HG02840 (cell line): ENCODE measurements around the gene MAST3.

Experiments used
- ATAC-seq: cut with Tn5 transposase; IDR thresholded peaks from one replicate; pipeline ENCODE4 v1.9.1; 2021; ENCODE audit warnings: mild to moderate bottlenecking, moderate library complexity, moderate number of reproducible peaks; ENCODE audit not compliant: unreplicated experiment, low FRiP score

Gene MAST3

GRCh38 chr19:18131841-18132596 is 34.4 kb downstream of the MAST3 start:
- no peak for ATAC-seq

DNA sequence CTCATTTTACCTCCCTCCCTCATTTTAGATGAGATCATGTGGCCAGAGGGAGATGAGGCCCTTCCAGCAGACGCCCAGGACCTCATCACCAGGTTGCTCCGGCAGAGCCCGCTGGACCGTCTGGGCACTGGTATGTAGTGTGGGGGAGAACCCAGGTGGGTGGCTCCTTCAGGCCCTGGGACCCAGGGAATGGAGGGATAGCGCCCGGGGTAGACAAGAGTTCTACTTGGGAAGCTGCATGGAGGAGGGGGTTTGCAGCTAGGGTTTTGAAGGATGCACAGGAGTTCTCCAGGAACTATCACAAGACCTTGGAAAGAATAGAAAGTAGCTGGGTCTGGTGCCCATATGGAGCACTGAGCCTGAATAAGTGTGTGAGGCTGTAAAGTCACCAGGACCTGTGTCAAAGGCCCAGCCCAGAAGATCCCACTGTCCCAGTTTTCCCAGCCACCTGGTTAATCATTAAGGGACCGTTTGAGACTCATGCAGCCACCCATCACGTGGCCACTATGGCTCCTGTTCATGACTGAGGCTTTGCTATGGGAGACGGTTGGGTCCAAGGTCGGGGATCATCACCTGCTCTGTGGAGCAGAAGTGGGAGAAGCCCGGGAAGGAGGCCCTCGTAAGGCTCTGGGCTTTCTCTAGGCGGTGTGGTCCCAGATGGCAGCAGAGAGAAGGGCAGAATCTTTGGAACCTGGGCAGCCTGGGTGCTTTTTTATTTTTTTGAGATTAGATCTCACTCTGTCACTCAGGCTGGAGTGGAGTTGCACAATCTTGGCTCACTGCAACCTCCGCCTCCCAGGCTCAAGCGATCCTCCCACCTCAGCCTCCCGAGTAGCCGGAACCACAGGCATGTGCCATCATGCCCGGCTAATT is 38.4 kb downstream of the MAST3 start:
- no peak for ATAC-seq

- no peak for ATAC-seq
These were observed 39.7 kb downstream of the MAST3 start for GRCh38 chr19:18137242-18137641.

- ATAC-seq: no peak
These were observed 40.2 kb downstream of the MAST3 start for GRCh38 chr19:18137657-18138339.

DNA sequence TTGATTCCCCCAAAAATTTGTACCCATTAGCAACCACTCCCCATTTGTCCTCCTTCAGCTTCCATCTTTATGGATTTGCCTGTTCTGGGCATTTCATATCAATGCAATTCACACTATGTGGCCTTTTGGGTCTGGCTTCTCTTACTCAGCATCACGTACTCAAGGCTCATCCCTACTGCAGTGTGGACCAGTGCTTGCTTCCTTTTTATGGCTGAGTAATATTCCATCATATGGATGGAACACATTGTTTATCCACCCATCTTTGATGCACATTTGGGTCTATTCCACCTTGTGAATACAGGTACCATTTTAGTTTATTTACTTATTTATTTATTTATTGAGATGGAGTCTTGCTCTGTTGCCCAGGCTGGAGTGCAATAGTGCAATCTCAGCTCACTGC is 42.9 kb downstream of the MAST3 start:
- no peak for ATAC-seq

- no peak for ATAC-seq
These were observed 43.5 kb downstream of the MAST3 start for GRCh38 chr19:18141031-18141430.

GRCh38 chr19:18143902-18144301 is 46.3 kb downstream of the MAST3 start:
- no peak for ATAC-seq

GRCh38 chr19:18144361-18144760 is 46.8 kb downstream of the MAST3 start:
- no peak for ATAC-seq

GRCh38 chr19:18144906-18145305 is 47.3 kb downstream of the MAST3 start:
- ATAC-seq: no peak

- no peak for ATAC-seq
These were observed 47.9 kb downstream of the MAST3 start for GRCh38 chr19:18145391-18145999.

- ATAC-seq: no peak
These were observed 49.8 kb downstream of the MAST3 start for GRCh38 chr19:18147396-18147795.

DNA sequence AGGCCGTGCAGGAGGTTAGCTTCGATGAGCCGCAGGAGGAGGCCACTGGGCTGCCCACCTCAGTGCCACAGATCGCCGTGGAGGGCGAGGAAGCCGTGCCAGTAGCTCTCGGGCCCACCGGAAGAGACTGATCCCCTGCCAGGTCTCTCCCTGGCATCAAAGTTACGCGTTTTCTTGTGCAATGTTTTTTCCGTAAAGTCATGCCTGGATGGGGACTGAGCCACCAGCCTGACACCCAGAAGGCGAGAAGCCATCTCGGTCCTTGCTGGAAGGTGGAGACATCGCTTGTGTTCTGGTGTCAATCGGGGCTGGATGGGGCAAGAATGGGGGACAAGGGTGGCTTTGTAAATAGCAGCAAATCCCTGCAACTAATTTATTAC is 52.0 kb downstream of the MAST3 start:
- ATAC-seq: no peak

- no peak for ATAC-seq
These were observed 53.4 kb downstream of the MAST3 start for GRCh38 chr19:18150776-18151624.

GRCh38 chr19:18152442-18152816 is 54.9 kb downstream of the MAST3 start:
- peak; percentile 70 for ATAC-seq

- ATAC-seq: peak; percentile 66
These were observed 55.4 kb downstream of the MAST3 start, which contains the start of gene PIK3R2 for GRCh38 chr19:18152817-18153555. Gene PIK3R2 (plus strand): TSS chr19:18153163. CDS start chr19:18155880, 2,717 bp downstream.

DNA sequence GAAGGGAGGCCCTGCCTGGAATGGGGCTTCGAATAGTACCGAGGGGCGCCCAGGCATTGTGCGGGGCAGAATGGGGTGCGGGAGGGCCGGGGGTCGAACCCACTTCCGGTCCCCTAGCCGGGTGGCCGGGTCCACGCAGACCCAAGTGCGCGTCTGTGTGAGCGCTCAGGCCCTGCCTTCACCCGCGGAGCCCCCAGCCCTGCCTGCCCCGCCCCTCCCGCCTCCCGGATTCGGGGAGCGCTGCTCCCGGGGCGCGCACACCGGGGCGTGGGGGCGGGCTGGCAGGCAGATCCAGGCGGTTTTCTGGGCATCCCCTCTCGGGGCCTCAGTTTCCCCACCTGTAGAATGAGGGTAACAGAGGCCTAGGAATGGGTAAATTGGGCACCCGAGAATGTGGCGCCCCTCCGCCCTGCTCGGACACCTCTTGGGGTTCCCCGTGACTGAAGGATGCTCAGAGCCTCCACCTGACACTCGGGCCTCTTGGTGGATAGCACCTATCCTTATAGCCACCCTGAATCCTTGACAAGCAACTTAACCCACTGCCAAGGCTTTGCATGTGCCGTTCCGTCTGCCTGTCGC is 56.1 kb downstream of the MAST3 start:
- no peak for ATAC-seq

GRCh38 chr19:18155095-18156087 is 57.8 kb downstream of the MAST3 start:
- no peak for ATAC-seq

GRCh38 chr19:18156268-18156667 is 58.7 kb downstream of the MAST3 start:
- no peak for ATAC-seq
